GM12878 (cell line): ENCODE data around the gene CDC25A. TPM values are rescaled to one million over a fixed set of nuclear protein-coding genes. Genes with fewer than 3 reads are reported as not detected.

Source experiments
- ATAC-seq: fragments of 200-7000 bp; cut with Tn5 transposase; 3 replicates; pipeline ENCODE4 v1.9.1; 2020; ENCODE audit warnings: mild to moderate bottlenecking, moderate library complexity
- BruUV-seq: library from RNA; stranded (reverse); fragments of 400-500 nt; replicated peaks from 2 replicates; lab custom pipeline; 2021; lab: Mats Ljungman, UMichigan
- CTCF ChIA-PET: fragments of 300-600 bp; sonication (Branson Sonifier 250); formaldehyde crosslinking; extraction: SDS; loops from one replicate; lab custom pipeline; 2021; ENCODE audit warnings: inconsistent platforms; lab: Yijun Ruan, JAX
- POLR2A ChIA-PET: fragments of 350-600 bp; formaldehyde crosslinking; extraction: SDS; loops from one replicate; lab custom pipeline; 2021; ENCODE audit warnings: inconsistent platforms; lab: Charles Lee
- RAD21 ChIA-PET: fragments of 300-600 bp; sonication (Branson Sonifier 250); formaldehyde crosslinking; loops from one replicate; lab custom pipeline; 2023; ENCODE audit warnings: antibody characterized with exemption; ENCODE audit not compliant: unreplicated experiment; lab: Charles Lee
- SMC1A ChIA-PET: fragments of 300-600 bp; sonication (Branson Sonifier 250); formaldehyde crosslinking; loops from one replicate; lab custom pipeline; 2023; ENCODE audit not compliant: unreplicated experiment, uncharacterized antibody; lab: Charles Lee
- DNase-seq: peaks from one replicate; pipeline ENCODE4 v3.0.0-alpha.2; 2011; ENCODE audit warnings: low read depth, low spot score
- FAIRE-seq: peaks from 3 replicates; lab custom pipeline; 2011; peaks lifted over from hg19 to GRCh38; lab: Jason Lieb, UNC
- H2AFZ ChIP-seq: 2 replicates; pipeline ENCODE4 v1.6.0; 2011; ENCODE audit warnings: low read depth, low read length, control low read depth; ENCODE audit not compliant: control insufficient read depth
- H3K27ac ChIP-seq: 2 replicates; pipeline ENCODE4 v1.5.1; 2011; ENCODE audit warnings: control low read depth; ENCODE audit not compliant: control insufficient read depth, insufficient read depth
- H3K27me3 ChIP-seq, 2 experiments: replicated peaks in 1 of 2; 2 replicates each; pipeline versions ENCODE4 v1.6.0 to v1.6.1; 2011; ENCODE audit warnings: low read length in 1 of 2; ENCODE audit not compliant: control insufficient read depth in 2 of 2, insufficient read depth in 2 of 2
- H3K36me3 ChIP-seq, 2 experiments: 2 replicates each; pipeline ENCODE4 v1.5.1; 2011; ENCODE audit warnings: low read length in 1 of 2; ENCODE audit not compliant: control insufficient read depth in 2 of 2, insufficient read depth in 2 of 2
- H3K4me1 ChIP-seq: 2 replicates; pipeline ENCODE4 v1.6.1; 2011; ENCODE audit warnings: mild to moderate bottlenecking, low read length, moderate library complexity, mixed read lengths; ENCODE audit not compliant: control insufficient read depth, insufficient read depth
- H3K4me2 ChIP-seq: 2 replicates; pipeline ENCODE4 v1.6.0; 2011; ENCODE audit warnings: control low read depth; ENCODE audit not compliant: control insufficient read depth, insufficient read depth
- H3K4me3 ChIP-seq: fragments of 200-600 bp; sonication (generic); 2 replicates; pipeline ENCODE4 v1.5.1; 2016
- H3K79me2 ChIP-seq: 2 replicates; pipeline ENCODE4 v1.6.0; 2011; ENCODE audit warnings: low read length; ENCODE audit not compliant: control insufficient read depth, insufficient read depth
- H3K9ac ChIP-seq: 2 replicates; pipeline ENCODE4 v1.8.0; 2011; ENCODE audit warnings: low read length, control low read depth, mixed read lengths; ENCODE audit not compliant: control insufficient read depth, insufficient read depth
- H3K9me3 ChIP-seq: replicated peaks from 3 replicates; pipeline ENCODE4 v1.5.1; 2011; ENCODE audit warnings: mild to moderate bottlenecking, low read length; ENCODE audit not compliant: control insufficient read depth, insufficient read depth
- H4K20me1 ChIP-seq: 2 replicates; pipeline ENCODE4 v1.6.0; 2011; ENCODE audit not compliant: control insufficient read depth, insufficient read depth
- NFYA ChIP-seq: IDR thresholded peaks from 2 replicates; pipeline ENCODE4 v1.6.1; 2011; ENCODE audit warnings: low read depth, mild to moderate bottlenecking, low read length, improper control_type of control experiment, borderline replicate concordance
- POLR2AphosphoS5 ChIP-seq: IDR thresholded peaks from 2 replicates; pipeline ENCODE4 v1.6.1; 2011; ENCODE audit warnings: mild to moderate bottlenecking, low read length, inconsistent platforms
- RUNX3 ChIP-seq: IDR thresholded peaks from 2 replicates; pipeline ENCODE4 v1.6.1; 2012; ENCODE audit warnings: low read length, inconsistent platforms
- ZZZ3 ChIP-seq: IDR thresholded peaks from 2 replicates; pipeline ENCODE4 v1.6.1; 2011; ENCODE audit warnings: low read depth; ENCODE audit not compliant: control insufficient read depth, insufficient read length
- WGBS: methylation state at CpG from one replicate; pipeline ENCODE4 v1.1.6; 2016; ENCODE audit warnings: low lambda C conversion rate; ENCODE audit not compliant: insufficient replicate concordance, insufficient coverage; ENCODE audit errors: missing lambda C conversion rate; 5-methylcytosine and 5-hydroxymethylcytosine counted together
- in situ Hi-C: fragments of 300-500 bp; cut with MboI; formaldehyde crosslinking; loops from 9 replicates; pipeline ENCODE4 v1.14.3; 2018; ENCODE audit warnings: mixed read lengths
- intact Hi-C: fragments of 100-400 bp; cut with micrococcal nuclease; formaldehyde crosslinking; loops from one replicate; pipeline ENCODE4 v1.14.2; 2022; ENCODE audit not compliant: unreplicated experiment
- polyA plus RNA-seq, 11 experiments: library from polyadenylated mRNA; depleted of rRNA in 4 of 11; unstranded in 6 of 11; stranded (reverse) in 5 of 11; fragments of >200 nt; fragmentation: Nextera tagmentation in 4 of 11; fragmentation: Illumina TruSeq in 1 of 11; extraction: Ambion mirVana in 4 of 11; extraction: Trizol in 1 of 11; gene quantifications; 1 replicate in 1 of 11; 2 replicates in 10 of 11; pipeline versions ENCODE4 v1.2.1 to v1.2.3, GENCODE V29; 2011 to 2016; ENCODE audit warnings: inconsistent platforms in 2 of 11, missing spikeins in 2 of 11, low read depth in 1 of 11
- total RNA-seq, 4 experiments: library from RNA; depleted of rRNA in 3 of 4; stranded (reverse); fragments of >200 nt in 3 of 4; fragmentation: Illumina TruSeq in 1 of 4; extraction: Trizol in 1 of 4; gene quantifications; 2 replicates each; pipeline versions ENCODE4 v1.2.1 to v1.2.3, GENCODE V29; 2013 to 2021
- TF ChIP-seq, protein P1 (sequence below): IDR thresholded peaks from 2 replicates; pipeline ENCODE4 v1.6.1; 2011; ENCODE audit warnings: low read depth, mild to moderate bottlenecking, low read length, moderate library complexity, borderline replicate concordance; ENCODE audit errors: extremely low read depth
- TF ChIP-seq, protein P2 (sequence below): fragments of 450-650 bp; IDR thresholded peaks from 2 replicates; pipeline ENCODE4 v1.6.1; 2017; ENCODE audit warnings: low read depth, mild to moderate bottlenecking, moderate library complexity
- TF ChIP-seq, protein P3 (sequence below): fragments of 150-350 bp; IDR thresholded peaks from 2 replicates; pipeline ENCODE4 v1.6.1; 2016; ENCODE audit warnings: low read depth, low read length
- TF ChIP-seq, protein P4 (sequence below): fragments of 450-650 bp; formaldehyde crosslinking; IDR thresholded peaks from 2 replicates; pipeline ENCODE4 v1.4.0; 2020; ENCODE audit warnings: mild to moderate bottlenecking, moderate library complexity

The CDC25A gene
- total and polyA plus RNA-seq, 10 of the 15 experiments (the other 5 are each of a cell fraction or from before 2014, with no cell fraction given), result 2.9 to 36.6 (median 26.9) TPM

DNA sequence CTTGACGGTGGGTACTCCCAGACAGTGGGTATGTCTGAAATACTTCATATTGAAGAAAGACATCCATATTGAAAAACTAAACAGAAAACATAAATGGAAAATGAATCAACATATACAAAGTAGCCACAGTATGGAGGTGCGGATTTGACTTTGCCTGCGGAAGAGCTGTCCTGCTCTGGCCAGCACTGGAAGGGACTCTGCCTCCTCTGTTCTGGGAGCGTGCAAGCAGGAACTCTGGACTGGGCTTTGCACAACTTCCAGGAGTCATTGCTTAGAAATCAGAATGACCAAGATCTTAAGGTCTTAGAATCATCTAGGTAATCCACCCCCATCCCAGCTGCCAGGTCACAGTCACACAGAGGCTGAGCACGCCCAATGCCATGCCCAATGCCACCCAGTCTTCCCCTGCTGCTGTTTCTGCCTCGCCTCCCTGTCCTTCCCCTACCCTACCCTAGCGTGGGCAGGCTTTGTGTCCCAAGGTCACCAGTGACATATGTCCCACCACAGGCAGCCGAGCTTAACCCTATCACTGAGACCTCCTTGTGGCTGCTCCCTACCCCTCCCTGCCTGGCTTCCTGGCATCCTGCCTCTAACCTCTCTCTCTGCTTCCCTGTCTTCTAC lies 36.3 kb downstream of the CDC25A start:
- Histone ChIP-seq H3K4me1 (no peaks in the 10 kb centered on the region; the same call in 1 of the 2 replicates), H3K79me2 (no peaks in the 10 kb centered on the region), H2AFZ (peak overlapping the region; percentile 55), H4K20me1 (no peaks in the 10 kb centered on the region), H3K36me3 (no peaks in the 10 kb centered on the region)
- no peak for FAIRE-seq
- BruUV-seq, result no TSS peak
- ATAC-seq, result peak; percentile 55
- no peak for TF ChIP-seq RUNX3
- TF ChIP-seq NFYA, result no peak
- TF ChIP-seq, protein P1, sequence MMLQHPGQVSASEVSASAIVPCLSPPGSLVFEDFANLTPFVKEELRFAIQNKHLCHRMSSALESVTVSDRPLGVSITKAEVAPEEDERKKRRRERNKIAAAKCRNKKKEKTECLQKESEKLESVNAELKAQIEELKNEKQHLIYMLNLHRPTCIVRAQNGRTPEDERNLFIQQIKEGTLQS, result no peak
- no peak for TF ChIP-seq ZZZ3
- TF ChIP-seq, protein P2, sequence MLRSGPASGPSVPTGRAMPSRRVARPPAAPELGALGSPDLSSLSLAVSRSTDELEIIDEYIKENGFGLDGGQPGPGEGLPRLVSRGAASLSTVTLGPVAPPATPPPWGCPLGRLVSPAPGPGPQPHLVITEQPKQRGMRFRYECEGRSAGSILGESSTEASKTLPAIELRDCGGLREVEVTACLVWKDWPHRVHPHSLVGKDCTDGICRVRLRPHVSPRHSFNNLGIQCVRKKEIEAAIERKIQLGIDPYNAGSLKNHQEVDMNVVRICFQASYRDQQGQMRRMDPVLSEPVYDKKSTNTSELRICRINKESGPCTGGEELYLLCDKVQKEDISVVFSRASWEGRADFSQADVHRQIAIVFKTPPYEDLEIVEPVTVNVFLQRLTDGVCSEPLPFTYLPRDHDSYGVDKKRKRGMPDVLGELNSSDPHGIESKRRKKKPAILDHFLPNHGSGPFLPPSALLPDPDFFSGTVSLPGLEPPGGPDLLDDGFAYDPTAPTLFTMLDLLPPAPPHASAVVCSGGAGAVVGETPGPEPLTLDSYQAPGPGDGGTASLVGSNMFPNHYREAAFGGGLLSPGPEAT, result no peak
- TF ChIP-seq, protein P3, sequence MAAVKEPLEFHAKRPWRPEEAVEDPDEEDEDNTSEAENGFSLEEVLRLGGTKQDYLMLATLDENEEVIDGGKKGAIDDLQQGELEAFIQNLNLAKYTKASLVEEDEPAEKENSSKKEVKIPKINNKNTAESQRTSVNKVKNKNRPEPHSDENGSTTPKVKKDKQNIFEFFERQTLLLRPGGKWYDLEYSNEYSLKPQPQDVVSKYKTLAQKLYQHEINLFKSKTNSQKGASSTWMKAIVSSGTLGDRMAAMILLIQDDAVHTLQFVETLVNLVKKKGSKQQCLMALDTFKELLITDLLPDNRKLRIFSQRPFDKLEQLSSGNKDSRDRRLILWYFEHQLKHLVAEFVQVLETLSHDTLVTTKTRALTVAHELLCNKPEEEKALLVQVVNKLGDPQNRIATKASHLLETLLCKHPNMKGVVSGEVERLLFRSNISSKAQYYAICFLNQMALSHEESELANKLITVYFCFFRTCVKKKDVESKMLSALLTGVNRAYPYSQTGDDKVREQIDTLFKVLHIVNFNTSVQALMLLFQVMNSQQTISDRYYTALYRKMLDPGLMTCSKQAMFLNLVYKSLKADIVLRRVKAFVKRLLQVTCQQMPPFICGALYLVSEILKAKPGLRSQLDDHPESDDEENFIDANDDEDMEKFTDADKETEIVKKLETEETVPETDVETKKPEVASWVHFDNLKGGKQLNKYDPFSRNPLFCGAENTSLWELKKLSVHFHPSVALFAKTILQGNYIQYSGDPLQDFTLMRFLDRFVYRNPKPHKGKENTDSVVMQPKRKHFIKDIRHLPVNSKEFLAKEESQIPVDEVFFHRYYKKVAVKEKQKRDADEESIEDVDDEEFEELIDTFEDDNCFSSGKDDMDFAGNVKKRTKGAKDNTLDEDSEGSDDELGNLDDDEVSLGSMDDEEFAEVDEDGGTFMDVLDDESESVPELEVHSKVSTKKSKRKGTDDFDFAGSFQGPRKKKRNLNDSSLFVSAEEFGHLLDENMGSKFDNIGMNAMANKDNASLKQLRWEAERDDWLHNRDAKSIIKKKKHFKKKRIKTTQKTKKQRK, result no peak
- TF ChIP-seq, protein P4, sequence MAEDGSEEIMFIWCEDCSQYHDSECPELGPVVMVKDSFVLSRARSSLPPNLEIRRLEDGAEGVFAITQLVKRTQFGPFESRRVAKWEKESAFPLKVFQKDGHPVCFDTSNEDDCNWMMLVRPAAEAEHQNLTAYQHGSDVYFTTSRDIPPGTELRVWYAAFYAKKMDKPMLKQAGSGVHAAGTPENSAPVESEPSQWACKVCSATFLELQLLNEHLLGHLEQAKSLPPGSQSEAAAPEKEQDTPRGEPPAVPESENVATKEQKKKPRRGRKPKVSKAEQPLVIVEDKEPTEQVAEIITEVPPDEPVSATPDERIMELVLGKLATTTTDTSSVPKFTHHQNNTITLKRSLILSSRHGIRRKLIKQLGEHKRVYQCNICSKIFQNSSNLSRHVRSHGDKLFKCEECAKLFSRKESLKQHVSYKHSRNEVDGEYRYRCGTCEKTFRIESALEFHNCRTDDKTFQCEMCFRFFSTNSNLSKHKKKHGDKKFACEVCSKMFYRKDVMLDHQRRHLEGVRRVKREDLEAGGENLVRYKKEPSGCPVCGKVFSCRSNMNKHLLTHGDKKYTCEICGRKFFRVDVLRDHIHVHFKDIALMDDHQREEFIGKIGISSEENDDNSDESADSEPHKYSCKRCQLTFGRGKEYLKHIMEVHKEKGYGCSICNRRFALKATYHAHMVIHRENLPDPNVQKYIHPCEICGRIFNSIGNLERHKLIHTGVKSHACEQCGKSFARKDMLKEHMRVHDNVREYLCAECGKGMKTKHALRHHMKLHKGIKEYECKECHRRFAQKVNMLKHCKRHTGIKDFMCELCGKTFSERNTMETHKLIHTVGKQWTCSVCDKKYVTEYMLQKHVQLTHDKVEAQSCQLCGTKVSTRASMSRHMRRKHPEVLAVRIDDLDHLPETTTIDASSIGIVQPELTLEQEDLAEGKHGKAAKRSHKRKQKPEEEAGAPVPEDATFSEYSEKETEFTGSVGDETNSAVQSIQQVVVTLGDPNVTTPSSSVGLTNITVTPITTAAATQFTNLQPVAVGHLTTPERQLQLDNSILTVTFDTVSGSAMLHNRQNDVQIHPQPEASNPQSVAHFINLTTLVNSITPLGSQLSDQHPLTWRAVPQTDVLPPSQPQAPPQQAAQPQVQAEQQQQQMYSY (CRISPR knock-in tag), result no peak
- no peak for TF ChIP-seq POLR2AphosphoS5
- TF ChIP-seq, all 136 proteins: peak for 0
- H3K4me3 ChIP-seq, result no peak overlapping the region
- SMC1A ChIA-PET, result interaction anchor here (0.7 to 3.4 kb wide), 29 partner anchors 9 to 630 kb away, joined by 3 to 21 read pairs (median 4); partner anchors contain the start of gene CCDC51
- no peaks in the 10 kb centered on the region for H3K9me3 ChIP-seq
- no peak overlapping the region for H3K4me2 ChIP-seq
- in situ Hi-C loops (loop anchor here (5.0 to 10.0 kb wide), 3 partner anchors 160 to 627 kb away; no protein-coding TSS in a partner anchor), intact Hi-C loops (loop anchor here (1.0 to 10.0 kb wide), 5 partner anchors 65 to 627 kb away; no protein-coding TSS in a partner anchor)
- DNase-seq, result no peak
- CTCF ChIA-PET, result interaction anchor here (0.6 to 3.1 kb wide), 51 partner anchors 11 to 675 kb away, joined by 3 to 51 read pairs (median 5); no protein-coding TSS in a partner anchor
- no peaks in the 10 kb centered on the region for H3K27me3 ChIP-seq
- POLR2A ChIA-PET, result interaction anchor here (0.6 kb wide), 1 partner anchor 38 kb away, joined by 3 read pairs; no protein-coding TSS in a partner anchor
- no peak overlapping the region for H3K9ac ChIP-seq
- H3K27ac ChIP-seq, result no peak overlapping the region
- RAD21 ChIA-PET, result interaction anchor here (0.6 to 3.1 kb wide), 25 partner anchors 19 to 630 kb away, joined by 3 to 27 read pairs (median 5); no protein-coding TSS in a partner anchor
- WGBS, result 43% methylated on average over 8 of the region's 8 CpGs
